ENCODE results near the gene GPC1.
A peak's percentile ranks its signal among the peaks of the same experiment; 100 is the strongest.

Gene GPC1

DNA sequence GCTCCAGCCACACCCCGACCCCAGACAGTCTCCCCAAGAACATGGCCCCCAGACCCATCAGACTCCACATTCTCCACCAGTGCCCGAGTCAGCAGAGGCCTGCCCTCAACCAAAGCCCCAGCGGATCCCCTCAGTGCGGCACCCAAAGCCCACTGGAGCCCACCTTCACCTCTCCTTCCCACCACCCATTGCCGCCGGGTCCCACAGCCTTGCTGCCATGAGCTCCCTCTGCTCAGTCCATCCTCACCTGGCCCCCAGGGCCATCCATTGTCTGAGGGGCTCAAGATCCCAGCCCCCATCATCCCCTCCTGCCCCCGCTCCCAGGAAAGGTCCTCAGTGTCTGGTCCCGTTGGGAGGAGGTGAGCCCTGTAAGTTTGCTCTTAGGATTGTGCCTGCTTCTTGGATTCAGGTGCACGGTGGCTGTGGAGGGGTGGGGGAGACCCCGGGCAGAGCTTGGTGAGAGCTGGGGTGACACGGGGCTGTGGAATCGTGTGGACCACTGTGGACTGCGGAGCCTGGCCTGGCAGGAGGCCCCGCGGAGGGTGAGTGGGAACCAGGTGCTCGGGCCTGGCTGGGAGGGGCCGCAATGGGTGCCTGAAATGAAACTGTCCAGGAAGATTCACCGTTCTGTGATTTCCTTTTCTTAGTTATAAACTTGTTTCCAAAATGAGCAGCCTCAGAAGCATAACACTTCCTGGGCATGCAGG, 32.7 kb upstream of the GPC1 start:
- ATAC-seq (no peak), DNase-seq (ENCODE audit: low spot score in 2 of 2) (no peak)
- Mint-ChIP-seq H3K4me1 (peaks cover 11% of the 10 kb centered on the region), H3K4me3 (no peak overlapping the region), H3K9me3 (no peaks in the 10 kb centered on the region), H3K27ac (no peak overlapping the region), H3K36me3 (no peaks in the 10 kb centered on the region)

GRCh38 chr2:240403396-240404104, 31.9 kb upstream of the GPC1 start:
- no peak for DNase-seq (ENCODE audit: low spot score in 2 of 2)
- Mint-ChIP-seq H3K4me1 (peaks cover 11% of the 10 kb centered on the region), H3K27ac (peak overlapping the region; percentile 41), H3K36me3 (no peaks in the 10 kb centered on the region), H3K4me3 (no peak overlapping the region), H3K9me3 (no peaks in the 10 kb centered on the region)
- no peak for ATAC-seq

- H3K36me3 Mint-ChIP-seq, result no peaks in the 10 kb centered on the region
- no peak for ATAC-seq
- H3K4me1 Mint-ChIP-seq, result peaks cover 11% of the 10 kb centered on the region
- no peak overlapping the region for H3K4me3 Mint-ChIP-seq
- no peaks in the 10 kb centered on the region for H3K9me3 Mint-ChIP-seq
- no peak overlapping the region for H3K27ac Mint-ChIP-seq
- no peak for DNase-seq (ENCODE audit: low spot score in 2 of 2)
Measured at GRCh38 chr2:240404174-240404852, 31.1 kb upstream of the GPC1 start.

- ATAC-seq (no peak), DNase-seq (ENCODE audit: low spot score in 2 of 2) (no peak)
- Mint-ChIP-seq H3K4me1 (peaks cover 11% of the 10 kb centered on the region), H3K27ac (no peak overlapping the region), H3K9me3 (no peaks in the 10 kb centered on the region), H3K36me3 (no peaks in the 10 kb centered on the region), H3K4me3 (no peak overlapping the region)
Measured at GRCh38 chr2:240405133-240405532, 30.3 kb upstream of the GPC1 start.

DNA sequence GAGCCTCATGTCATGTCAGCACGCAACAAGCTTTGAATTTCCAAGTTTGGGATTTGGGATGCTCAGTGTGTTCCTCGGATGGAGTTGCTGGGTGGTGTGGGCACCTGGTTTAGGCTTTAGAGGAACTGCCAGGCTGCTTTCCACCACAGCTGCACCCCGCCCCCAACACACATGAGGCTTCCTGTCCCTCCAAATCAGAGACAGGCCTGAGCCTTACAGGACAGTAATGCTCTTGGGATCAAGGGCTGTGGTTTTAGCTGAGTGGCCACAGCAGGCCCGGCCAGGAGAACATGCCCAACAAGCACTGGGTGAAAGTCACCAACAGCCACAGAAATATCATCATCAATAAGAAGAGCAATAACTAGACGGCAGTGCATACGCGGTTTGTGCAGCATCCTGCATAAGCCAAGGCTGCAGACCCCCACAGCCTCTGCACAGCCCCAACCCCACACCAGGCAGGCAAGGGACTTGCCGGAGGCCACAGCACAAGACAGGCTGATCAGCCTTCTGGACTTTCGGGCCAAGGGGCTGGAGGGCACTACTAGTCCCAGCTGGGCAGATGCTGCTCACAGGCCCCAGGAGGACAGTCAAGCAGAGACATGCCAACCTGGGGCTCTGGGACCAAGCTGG, 29.7 kb upstream of the GPC1 start:
- H3K36me3 Mint-ChIP-seq, result no peaks in the 10 kb centered on the region

GRCh38 chr2:240407090-240407489, 28.4 kb upstream of the GPC1 start:
- no peak overlapping the region for H3K27ac Mint-ChIP-seq
- H3K4me1 Mint-ChIP-seq, result peaks cover 11% of the 10 kb centered on the region
- DNase-seq (ENCODE audit: low spot score in 2 of 2), result no peak
- no peaks in the 10 kb centered on the region for H3K36me3 Mint-ChIP-seq
- no peak for ATAC-seq
- H3K4me3 Mint-ChIP-seq, result no peak overlapping the region
- H3K9me3 Mint-ChIP-seq, result no peaks in the 10 kb centered on the region

More for the DNA sequence above, 29.7 kb upstream of the GPC1 start:
- Mint-ChIP-seq H3K9me3 (no peaks in the 10 kb centered on the region), H3K4me3 (no peak overlapping the region), H3K27ac (no peak overlapping the region), H3K4me1 (peaks cover 11% of the 10 kb centered on the region)
- ATAC-seq (peak; percentile 24), DNase-seq (ENCODE audit: low spot score in 2 of 2) (no peak)

DNA sequence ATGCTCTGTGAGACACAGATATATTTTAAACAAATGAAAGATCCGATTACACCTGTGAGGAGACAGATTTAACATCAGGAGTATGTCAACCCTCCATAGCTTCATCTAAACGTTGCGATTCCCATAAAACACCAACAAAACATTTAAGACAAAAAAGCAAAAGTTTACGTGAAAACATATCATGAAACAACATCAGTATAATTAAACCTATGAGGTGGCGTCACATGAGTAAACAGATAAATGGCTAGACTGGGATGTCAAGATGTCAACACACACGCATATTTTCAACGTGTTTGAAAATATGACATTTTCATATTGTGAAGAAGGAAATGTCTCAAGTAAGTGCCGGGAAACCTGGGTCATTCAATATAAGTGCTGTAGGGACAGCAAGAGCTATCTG, 25.5 kb upstream of the GPC1 start:
- Mint-ChIP-seq H3K27ac (no peak overlapping the region), H3K4me1 (no peaks in the 10 kb centered on the region)

DNA sequence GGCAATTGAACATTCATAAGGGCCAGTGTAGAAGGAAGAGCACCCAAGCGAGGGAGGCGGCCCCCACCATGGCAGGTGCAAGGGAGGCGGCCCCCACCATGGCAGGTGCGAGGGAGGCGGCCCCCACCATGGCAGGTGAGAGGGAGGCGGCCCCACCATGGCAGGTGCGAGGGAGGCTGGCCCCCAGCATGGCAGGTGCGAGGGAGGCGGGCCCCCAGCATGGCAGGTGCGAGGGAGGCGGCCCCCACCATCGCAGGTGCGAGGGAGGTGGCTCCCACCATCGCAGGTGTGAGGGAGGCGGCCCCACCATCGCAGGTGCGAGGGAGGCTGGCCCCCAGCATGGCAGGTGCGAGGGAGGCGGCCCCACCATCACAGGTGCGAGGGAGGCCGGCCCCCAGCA, 24.7 kb upstream of the GPC1 start:
- no peak overlapping the region for H3K27ac Mint-ChIP-seq
- H3K9me3 Mint-ChIP-seq, result no peaks in the 10 kb centered on the region
- H3K36me3 Mint-ChIP-seq, result no peaks in the 10 kb centered on the region
- ATAC-seq (no peak), DNase-seq (ENCODE audit: low spot score in 2 of 2) (no peak)
- no peaks in the 10 kb centered on the region for H3K4me1 Mint-ChIP-seq
- no peak overlapping the region for H3K4me3 Mint-ChIP-seq

More for the DNA sequence above, 25.5 kb upstream of the GPC1 start:
- DNase-seq (ENCODE audit: low spot score in 2 of 2) (no peak), ATAC-seq (no peak)
- Mint-ChIP-seq H3K36me3 (no peaks in the 10 kb centered on the region), H3K4me3 (no peak overlapping the region), H3K9me3 (no peaks in the 10 kb centered on the region)

GRCh38 chr2:240411261-240412160, 24.0 kb upstream of the GPC1 start:
- Mint-ChIP-seq H3K4me3 (no peak overlapping the region), H3K36me3 (no peaks in the 10 kb centered on the region), H3K9me3 (no peaks in the 10 kb centered on the region), H3K4me1 (no peaks in the 10 kb centered on the region), H3K27ac (peak overlapping the region; percentile 17)
- ATAC-seq, result no peak
- DNase-seq (ENCODE audit: low spot score in 2 of 2), result no peak

- H3K9me3 Mint-ChIP-seq, result no peaks in the 10 kb centered on the region
Measured at GRCh38 chr2:240412211-240412861, 23.1 kb upstream of the GPC1 start.

GRCh38 chr2:240412975-240413812, 22.3 kb upstream of the GPC1 start:
- DNase-seq (ENCODE audit: low spot score in 2 of 2) (no peak), ATAC-seq (no peak)
- Mint-ChIP-seq H3K36me3 (no peaks in the 10 kb centered on the region), H3K9me3 (no peaks in the 10 kb centered on the region), H3K4me3 (no peak overlapping the region), H3K4me1 (no peaks in the 10 kb centered on the region), H3K27ac (no peak overlapping the region)

More at GRCh38 chr2:240412211-240412861, 23.1 kb upstream of the GPC1 start:
- Mint-ChIP-seq H3K36me3 (no peaks in the 10 kb centered on the region), H3K4me3 (no peak overlapping the region), H3K27ac (no peak overlapping the region), H3K4me1 (no peaks in the 10 kb centered on the region)
- DNase-seq (ENCODE audit: low spot score in 2 of 2), result no peak
- no peak for ATAC-seq

DNA sequence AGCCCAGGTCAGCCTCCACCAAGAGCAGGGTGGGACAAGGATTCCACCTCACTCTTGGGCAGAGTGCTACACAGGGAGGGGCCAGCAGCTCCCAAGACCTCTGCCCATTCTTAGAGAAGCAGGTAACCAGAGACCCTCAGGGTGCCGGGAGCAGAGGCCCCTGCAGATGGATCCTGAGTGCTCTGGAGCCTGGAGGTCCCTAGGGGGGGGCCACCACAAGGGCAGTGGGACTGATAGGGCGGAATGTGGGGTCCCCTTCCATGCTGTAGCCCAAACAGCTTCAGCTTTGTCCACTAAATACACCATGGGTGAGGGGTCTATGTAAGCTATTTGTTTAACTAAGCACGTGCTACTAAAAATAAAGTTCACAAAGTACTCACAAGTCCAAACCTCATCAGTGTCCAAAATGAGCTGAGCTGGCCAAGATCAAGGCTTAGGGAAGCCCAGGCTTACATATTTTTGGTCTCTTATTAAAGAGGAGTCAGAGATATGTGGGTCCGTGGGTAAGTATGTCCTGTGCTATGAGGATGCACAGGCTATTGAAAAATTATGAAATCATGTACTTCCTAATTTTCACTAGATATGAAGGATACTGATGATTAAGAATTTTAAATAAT, 21.5 kb upstream of the GPC1 start:
- H3K9me3 Mint-ChIP-seq, result no peaks in the 10 kb centered on the region
- ATAC-seq, result no peak
- no peak for DNase-seq (ENCODE audit: low spot score in 2 of 2)
- no peak overlapping the region for H3K4me3 Mint-ChIP-seq
- H3K27ac Mint-ChIP-seq, result no peak overlapping the region
- no peaks in the 10 kb centered on the region for H3K4me1 Mint-ChIP-seq
- H3K36me3 Mint-ChIP-seq, result no peaks in the 10 kb centered on the region

DNA sequence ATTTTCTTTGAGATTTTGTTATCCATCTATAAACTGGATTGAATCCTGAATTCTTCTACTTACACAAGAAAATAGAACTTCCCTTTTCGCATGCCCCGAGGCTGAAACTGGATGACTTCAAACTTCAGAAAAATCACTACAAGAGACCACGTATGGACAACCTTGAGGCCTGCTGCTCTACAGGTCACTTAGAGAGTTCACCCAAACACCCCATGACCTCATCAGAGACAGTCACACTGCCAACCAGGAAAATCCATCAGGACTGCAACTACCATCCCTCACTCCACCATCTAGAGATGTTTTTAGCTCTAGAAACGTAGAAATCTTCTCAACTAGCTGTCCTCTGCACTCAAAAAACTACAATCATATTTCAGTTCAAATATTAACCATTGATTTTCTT, 18.6 kb upstream of the GPC1 start:
- no peak for DNase-seq (ENCODE audit: low spot score in 2 of 2)
- ATAC-seq, result no peak
- H3K9me3 Mint-ChIP-seq, result no peaks in the 10 kb centered on the region
- no peak overlapping the region for H3K27ac Mint-ChIP-seq
- H3K4me3 Mint-ChIP-seq, result no peak overlapping the region
- H3K36me3 Mint-ChIP-seq, result no peaks in the 10 kb centered on the region
- no peaks in the 10 kb centered on the region for H3K4me1 Mint-ChIP-seq

Measured in stimulated activated effector memory CD8-positive, alpha-beta T cell treated with anti-CD3 and anti-CD28 coated beads, Interleukin-12 subunit alpha, Interleukin-12 subunit beta, amount 100 ng/mL, for 72 hours (primary cell).